Naive B cell (primary cell): ENCODE data around the gene MARK4. TPM values are rescaled to one million over a fixed set of nuclear protein-coding genes. Genes with fewer than 3 reads are reported as not detected.

Source experiments
- ATAC-seq, 2 donors: fragments of 150-1000 bp; cut with Tn5 transposase; 2 replicates each; pipeline ENCODE4 v1.10.0; 2021; ENCODE audit warnings: low read depth in 2 of 2, mild to moderate bottlenecking in 2 of 2, moderate library complexity in 2 of 2
- DNase-seq: peaks from one replicate; pipeline ENCODE4 v3.0.0; 2022
- H3K27ac Mint-ChIP-seq, 6 donors: one replicate each; pipeline ENCODE4 v1.8.0; 2020 to 2022; ENCODE audit warnings: mild to moderate bottlenecking in 6 of 6, mixed read lengths in 6 of 6, moderate library complexity in 5 of 6, inconsistent platforms in 2 of 6
- H3K27me3 Mint-ChIP-seq, 3 donors: one replicate each; pipeline ENCODE4 v1.8.0; 2021 to 2022; ENCODE audit warnings: mixed read lengths in 3 of 3, mild to moderate bottlenecking in 1 of 3
- H3K36me3 Mint-ChIP-seq, 2 donors: one replicate each; pipeline ENCODE4 v1.8.0; 2020 to 2022; ENCODE audit warnings: mixed read lengths in 2 of 2, inconsistent platforms in 1 of 2, mild to moderate bottlenecking in 1 of 2
- H3K4me1 Mint-ChIP-seq, 3 donors: one replicate each; pipeline ENCODE4 v1.8.0; 2020 to 2022; ENCODE audit warnings: mixed read lengths in 3 of 3, inconsistent platforms in 1 of 3, mild to moderate bottlenecking in 1 of 3, moderate library complexity in 1 of 3
- H3K4me3 Mint-ChIP-seq, 8 donors: one replicate each; pipeline ENCODE4 v1.8.0; 2020 to 2022; ENCODE audit warnings: mild to moderate bottlenecking in 8 of 8, mixed read lengths in 8 of 8, moderate library complexity in 8 of 8, inconsistent platforms in 2 of 8
- H3K9me3 Mint-ChIP-seq, 7 donors: one replicate each; pipeline ENCODE4 v1.8.0; 2020 to 2022; ENCODE audit warnings: mixed read lengths in 7 of 7, mild to moderate bottlenecking in 5 of 7, inconsistent platforms in 2 of 7, moderate library complexity in 1 of 7
- polyA plus RNA-seq, 6 donors: library from polyadenylated mRNA; unstranded; fragments of 300-500 nt; fragmentation: Illumina TruSeq; gene quantifications; one replicate each; pipeline ENCODE4 v1.2.3, GENCODE V29; 2021; ENCODE audit warnings: low read depth in 6 of 6

Gene MARK4
- polyA plus RNA-seq, 6 donors from 2014 or later, result 0.35 to 2.7 (median 0.82) TPM; not detected in 1

DNA sequence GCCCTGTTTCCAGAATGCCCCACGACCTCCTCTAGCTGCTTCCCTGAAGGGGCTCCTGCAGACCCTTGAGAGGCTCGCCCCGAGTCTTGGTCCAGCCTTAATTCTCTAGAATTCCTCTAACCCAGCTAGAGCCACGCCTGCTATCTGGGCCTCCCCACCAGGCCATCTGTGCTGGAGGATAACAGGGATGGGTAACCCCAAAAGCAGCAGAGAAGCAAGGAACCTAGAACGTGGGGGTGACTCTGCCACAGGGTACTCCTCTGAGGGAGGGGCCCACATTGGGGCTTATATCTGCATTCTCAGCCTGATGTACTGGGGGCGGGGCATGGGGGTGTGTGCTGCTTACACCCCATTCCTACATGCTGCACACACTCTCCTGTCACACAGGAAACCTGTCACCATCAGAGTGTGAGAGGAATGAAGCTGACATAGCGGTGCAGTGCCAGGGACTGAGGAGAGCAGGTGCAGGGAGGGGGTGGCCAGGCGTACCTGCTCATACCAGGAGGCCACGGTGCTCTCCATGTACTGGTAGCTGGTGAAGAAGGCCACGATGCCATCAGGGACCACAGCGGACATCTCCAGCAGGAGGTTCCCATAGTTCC is 103.3 kb downstream of the MARK4 start:
- H3K36me3 Mint-ChIP-seq, result peaks cover 5 to 7% of the 10 kb centered on the region in 2 donors
- no peaks in the 10 kb centered on the region for H3K9me3 Mint-ChIP-seq
- no peak overlapping the region for H3K4me3 Mint-ChIP-seq
- H3K4me1 Mint-ChIP-seq, result peaks cover 0 to 5% (median 0%) of the 10 kb centered on the region in 3 donors
- no peaks in the 10 kb centered on the region for H3K27me3 Mint-ChIP-seq
- H3K27ac Mint-ChIP-seq, result no peak overlapping the region
- no peak for DNase-seq
- no peak for ATAC-seq

Other genes with a start within 250 kb of the MARK4 start
- gene RELB, start 249.8 kb upstream of the MARK4 start, polyA plus RNA-seq, result 10 to 100 TPM; 29.8 to 72.6 (median 64.7) TPM
- gene CLASRP, start 212.2 kb upstream of the MARK4 start, polyA plus RNA-seq, result 10 to 100 TPM in 2 of 6 donors, 1 to 10 TPM in 4; 6.5 to 30.2 (median 9.7) TPM
- 10 to 100 TPM in 5 of 6 donors, 1 to 10 TPM in 1; 7.2 to 35.9 (median 13.7) TPM for gene ZNF296, start 174.8 kb upstream of the MARK4 start, polyA plus RNA-seq
- gene GEMIN7, start 172.0 kb upstream of the MARK4 start, polyA plus RNA-seq, result 100 to 1,000 TPM in 4 of 6 donors, 10 to 100 TPM in 2; 86.8 to 138 (median 102) TPM
- 1 to 10 TPM in 1 of 6 donors, under 1 TPM in 4, not detected in 1; 0.20 to 1.4 (median 0.32) TPM for gene PPP1R37, start 158.1 kb upstream of the MARK4 start, polyA plus RNA-seq
- not detected for gene NKPD1, start 90.3 kb upstream of the MARK4 start, polyA plus RNA-seq
- gene TRAPPC6A, start 73.0 kb upstream of the MARK4 start, polyA plus RNA-seq, result 100 to 1,000 TPM; 114 to 248 (median 134) TPM
- gene BLOC1S3, start 72.5 kb upstream of the MARK4 start, polyA plus RNA-seq, result 10 to 100 TPM in 5 of 6 donors, 1 to 10 TPM in 1; 9.1 to 24.5 (median 13.6) TPM
- gene EXOC3L2, start 5.9 kb upstream of the MARK4 start, polyA plus RNA-seq, result not detected
- gene CKM, start 71.6 kb downstream of the MARK4 start, polyA plus RNA-seq, result not detected
- gene KLC3, start 89.5 kb downstream of the MARK4 start, polyA plus RNA-seq, result not detected
- 1 to 10 TPM; 4.7 to 8.0 (median 6.7) TPM for gene ERCC2, start 119.3 kb downstream of the MARK4 start, polyA plus RNA-seq
- 1 to 10 TPM in 4 of 6 donors, under 1 TPM in 1, not detected in 1; 0.29 to 4.3 (median 2.5) TPM for gene PPP1R13L, start 153.8 kb downstream of the MARK4 start, polyA plus RNA-seq
- gene POLR1G, start 155.4 kb downstream of the MARK4 start, polyA plus RNA-seq, result 1 to 10 TPM in 5 of 6 donors, under 1 TPM in 1; 0.49 to 8.5 (median 3.0) TPM
- gene ERCC1, start 172.6 kb downstream of the MARK4 start, polyA plus RNA-seq, result 10 to 100 TPM; 40.0 to 91.4 (median 46.2) TPM
- 100 to 1,000 TPM in 1 of 6 donors, 10 to 100 TPM in 5; 26.6 to 110 (median 82.1) TPM for gene FOSB, start 216.7 kb downstream of the MARK4 start, polyA plus RNA-seq
- gene RTN2, start 245.8 kb downstream of the MARK4 start, polyA plus RNA-seq, result under 1 TPM in 3 of 6 donors, not detected in 3; 0.28 to 0.58 (median 0.47) TPM
- gene PPM1N, start 247.2 kb downstream of the MARK4 start, polyA plus RNA-seq, result 1 to 10 TPM; 1.6 to 3.4 (median 2.4) TPM